T-helper 1 cell treated with Interleukin-12 subunit alpha and Interleukin-12 subunit beta and Interleukin-4 antibody, amounts not matched to agents 30 ng/mL and 1 ng/mL, for 36 hours (primary cell): Measurements from ENCODE around the gene CTRL. TPM values are rescaled to one million over a fixed set of nuclear protein-coding genes. Genes with fewer than 3 reads are reported as not detected.
"Not testable (repeated sequence)": the region's sequence is repeated elsewhere in the genome, so short reads cannot be mapped to it uniquely, and the experiment has no call there.

Source experiments
- intact Hi-C: fragments of 100-400 bp; cut with micrococcal nuclease; formaldehyde crosslinking; loops from one replicate; pipeline ENCODE4 v1.15.1; 2024
- total RNA-seq: library from RNA; stranded (reverse); gene quantifications from 2 replicates; pipeline ENCODE4 v1.2.3, GENCODE V29; 2022

Gene CTRL
- total RNA-seq, 1 donor from 2014 or later, result 10.9 TPM

DNA sequence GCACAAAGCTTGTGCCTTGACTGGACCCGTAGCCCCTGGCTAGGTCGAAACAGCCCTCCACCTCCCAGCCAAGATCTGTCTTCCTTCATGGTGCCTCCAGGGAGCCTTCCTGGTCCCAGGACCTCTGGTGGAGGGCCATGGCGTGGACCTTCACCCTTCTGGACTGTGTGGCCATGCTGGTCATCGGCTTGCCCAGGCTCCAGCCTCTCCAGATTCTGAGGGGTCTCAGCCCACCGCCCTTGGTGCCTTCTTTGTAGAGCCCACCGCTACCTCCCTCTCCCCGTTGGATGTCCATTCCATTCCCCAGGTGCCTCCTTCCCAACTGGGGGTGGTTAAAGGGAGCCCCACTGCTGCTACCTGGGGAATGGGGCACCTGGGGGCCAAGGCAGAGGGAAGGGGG, 3.5 kb downstream of the CTRL start:
- intact Hi-C loops, result loop anchor here (1.0 kb wide), 5 partner anchors 45 to 407 kb away; no protein-coding TSS in a partner anchor

DNA sequence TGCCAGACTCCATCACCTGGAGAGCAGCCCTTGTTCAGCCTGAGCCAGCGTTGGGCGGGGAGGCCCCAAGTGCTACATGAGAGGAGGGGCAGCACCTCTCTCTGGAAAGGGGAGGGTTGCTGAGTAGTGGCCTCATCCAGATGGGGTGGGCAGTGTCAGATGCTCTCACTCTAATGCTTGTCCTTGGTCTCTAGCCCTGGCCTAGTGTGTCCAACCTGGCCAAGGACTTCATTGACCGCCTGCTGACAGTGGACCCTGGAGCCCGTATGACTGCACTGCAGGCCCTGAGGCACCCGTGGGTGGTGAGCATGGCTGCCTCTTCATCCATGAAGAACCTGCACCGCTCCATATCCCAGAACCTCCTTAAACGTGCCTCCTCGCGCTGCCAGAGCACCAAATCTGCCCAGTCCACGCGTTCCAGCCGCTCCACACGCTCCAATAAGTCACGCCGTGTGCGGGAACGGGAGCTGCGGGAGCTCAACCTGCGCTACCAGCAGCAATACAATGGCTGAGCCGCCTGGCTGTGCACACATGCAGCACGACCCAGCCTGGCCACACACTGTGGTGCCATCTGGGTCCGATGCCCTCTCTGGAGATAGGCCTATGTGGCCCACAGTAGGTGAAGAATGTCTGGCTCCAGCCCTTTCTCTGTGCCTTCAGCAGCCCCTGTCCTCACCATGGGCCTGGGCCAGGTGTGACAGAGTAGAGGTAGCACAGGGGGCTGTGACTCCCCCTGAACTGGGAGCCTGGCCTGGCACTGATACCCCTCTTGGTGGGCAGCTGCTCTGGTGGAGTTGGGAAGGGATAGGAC, 4.3 kb downstream of the CTRL start:
- intact Hi-C loops, result no loop called here

DNA sequence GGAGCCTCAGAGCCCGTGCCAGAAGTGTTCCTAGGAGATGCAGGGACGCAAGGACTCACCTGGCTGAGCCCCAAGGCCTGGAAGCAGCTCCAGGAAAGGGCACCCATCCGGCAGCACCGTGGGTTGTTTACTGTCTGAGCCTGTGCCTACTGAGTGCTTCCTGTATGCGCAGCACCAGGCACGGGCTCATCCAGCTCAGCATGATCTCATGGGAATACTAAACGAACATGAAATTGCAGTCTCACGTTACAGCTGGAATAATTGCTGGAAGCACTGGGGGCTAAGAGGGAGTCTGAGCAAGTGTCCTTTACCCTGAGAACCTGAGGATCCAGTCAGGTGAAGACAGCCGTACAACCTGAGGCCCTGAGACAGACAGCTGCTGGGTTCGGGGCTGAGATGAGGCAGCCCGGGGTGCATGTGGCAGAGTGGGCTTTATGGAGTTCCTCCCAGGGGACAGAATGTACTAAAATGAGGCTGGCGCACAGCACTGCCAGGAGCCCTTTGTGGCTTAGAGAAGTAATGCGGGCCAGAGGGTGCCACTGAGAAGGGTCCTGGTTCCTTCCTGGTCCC, 5.4 kb downstream of the CTRL start:
- intact Hi-C loops, result no loop called here

DNA sequence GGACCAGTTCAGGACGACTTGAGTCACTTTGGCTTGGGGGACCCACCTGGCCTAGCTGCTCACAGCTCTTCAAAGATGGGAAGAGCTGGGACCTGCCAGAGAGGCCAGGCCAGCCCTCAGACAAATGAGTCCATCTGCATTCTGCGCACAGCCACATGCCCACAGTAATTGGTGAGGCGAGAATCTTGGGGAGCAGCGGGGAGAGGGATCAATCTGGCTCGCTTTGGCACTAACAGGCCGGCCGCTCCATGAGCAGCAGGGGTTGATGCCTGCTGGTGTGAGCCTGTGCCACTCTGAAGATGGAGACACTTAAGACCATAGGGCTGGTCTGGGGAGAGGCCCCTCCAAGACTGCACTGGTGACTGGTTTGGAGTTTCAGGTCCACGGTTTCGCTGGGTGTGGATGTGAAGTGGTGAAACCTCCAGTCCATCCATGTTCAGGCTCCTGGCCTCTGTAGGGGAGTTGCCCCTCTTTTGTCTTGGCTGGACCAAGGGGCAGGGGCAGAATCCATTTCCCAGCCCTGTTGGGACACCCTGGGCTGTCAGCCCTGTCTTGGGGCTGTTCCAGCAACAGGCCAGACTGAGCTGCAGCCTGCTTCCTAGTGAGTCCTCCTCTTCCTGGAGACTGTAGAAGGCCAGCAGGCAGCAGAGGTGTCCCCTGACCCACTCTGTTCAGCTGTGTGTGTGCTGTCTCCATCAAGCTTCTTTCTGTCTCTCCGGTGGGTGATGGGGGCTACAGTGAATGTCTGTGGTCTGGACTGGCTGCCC, 7.3 kb downstream of the CTRL start:
- intact Hi-C loops, result no loop called here

GRCh38 chr16:67923414-67924116, 8.1 kb downstream of the CTRL start:
- intact Hi-C loops, result no loop called here

- intact Hi-C loops, result no loop called here
Measured at GRCh38 chr16:67922740-67923139, 8.9 kb downstream of the CTRL start.

DNA sequence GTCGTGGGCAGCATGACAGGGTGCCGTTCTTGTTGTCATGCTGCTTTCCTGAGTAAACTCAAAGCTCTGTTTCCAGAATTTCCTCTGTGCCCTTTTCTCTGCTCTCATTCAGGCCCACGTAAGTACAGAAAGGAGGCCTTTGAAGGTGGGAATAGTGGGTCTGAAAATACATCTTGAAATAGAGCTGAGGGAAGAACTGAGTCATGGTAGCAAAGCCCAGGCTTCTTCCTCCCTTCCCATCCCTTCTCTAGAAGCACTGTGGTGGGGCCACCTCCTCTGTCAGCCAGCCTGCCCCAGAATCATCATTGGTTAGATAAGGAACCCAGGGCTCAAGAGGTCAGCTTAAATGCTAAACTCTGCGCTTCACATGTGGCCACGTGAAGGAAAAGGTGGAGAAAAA, 9.4 kb downstream of the CTRL start:
- intact Hi-C loops, result no loop called here

DNA sequence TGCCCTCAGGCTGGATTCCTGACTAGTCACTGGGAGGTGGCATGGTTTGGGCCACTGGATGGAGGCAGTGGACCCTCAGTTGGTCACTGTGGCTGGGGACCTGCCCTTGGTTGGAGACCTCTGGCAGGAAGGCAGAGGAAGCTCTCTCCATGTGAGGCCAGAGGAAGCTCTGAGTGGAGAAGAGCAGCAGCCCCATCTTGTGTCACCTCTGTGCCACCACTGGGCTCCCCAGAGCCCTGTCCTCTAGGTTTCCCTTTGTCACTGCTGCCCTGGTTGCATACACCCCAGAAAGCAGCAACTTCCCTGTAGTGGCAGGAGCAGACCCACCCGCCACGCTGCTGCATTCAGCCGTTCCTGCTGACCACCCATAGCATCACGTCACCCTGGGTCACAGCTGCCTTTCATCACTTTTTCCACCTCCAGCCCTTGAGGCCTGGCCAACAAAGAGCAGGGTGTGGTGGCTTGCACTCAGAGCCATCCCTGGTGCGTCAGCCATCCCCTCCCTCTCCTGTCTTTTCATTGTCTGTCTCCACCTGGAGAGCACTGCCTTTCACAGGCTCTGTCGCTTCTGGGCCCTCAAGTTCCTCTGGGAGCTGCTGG, 11.9 kb downstream of the CTRL start:
- intact Hi-C loops, result loop anchor here (2.0 kb wide), 1 partner anchor 103 kb away; no protein-coding TSS in a partner anchor

DNA sequence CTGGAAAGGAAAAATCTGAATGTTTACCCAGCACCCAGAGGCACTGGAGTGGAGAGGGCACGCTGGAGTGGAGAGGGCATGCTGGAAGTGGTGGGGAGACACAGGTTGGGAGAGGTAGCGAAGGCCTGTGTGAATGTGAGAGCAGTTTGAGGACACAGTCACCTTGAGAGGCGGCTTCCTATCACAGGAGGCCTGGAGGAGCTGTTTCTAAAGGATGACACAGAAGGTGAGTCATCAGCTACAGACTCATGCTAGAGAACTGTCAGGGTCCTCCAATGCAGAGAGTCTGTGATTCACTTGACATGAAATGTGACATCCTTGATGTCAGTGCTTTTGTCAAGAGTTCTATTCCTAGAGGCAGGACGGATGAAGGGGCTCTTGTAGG, 13.8 kb downstream of the CTRL start:
- intact Hi-C loops, result loop anchor here (2.0 kb wide), 1 partner anchor 101 kb away; no protein-coding TSS in a partner anchor

DNA sequence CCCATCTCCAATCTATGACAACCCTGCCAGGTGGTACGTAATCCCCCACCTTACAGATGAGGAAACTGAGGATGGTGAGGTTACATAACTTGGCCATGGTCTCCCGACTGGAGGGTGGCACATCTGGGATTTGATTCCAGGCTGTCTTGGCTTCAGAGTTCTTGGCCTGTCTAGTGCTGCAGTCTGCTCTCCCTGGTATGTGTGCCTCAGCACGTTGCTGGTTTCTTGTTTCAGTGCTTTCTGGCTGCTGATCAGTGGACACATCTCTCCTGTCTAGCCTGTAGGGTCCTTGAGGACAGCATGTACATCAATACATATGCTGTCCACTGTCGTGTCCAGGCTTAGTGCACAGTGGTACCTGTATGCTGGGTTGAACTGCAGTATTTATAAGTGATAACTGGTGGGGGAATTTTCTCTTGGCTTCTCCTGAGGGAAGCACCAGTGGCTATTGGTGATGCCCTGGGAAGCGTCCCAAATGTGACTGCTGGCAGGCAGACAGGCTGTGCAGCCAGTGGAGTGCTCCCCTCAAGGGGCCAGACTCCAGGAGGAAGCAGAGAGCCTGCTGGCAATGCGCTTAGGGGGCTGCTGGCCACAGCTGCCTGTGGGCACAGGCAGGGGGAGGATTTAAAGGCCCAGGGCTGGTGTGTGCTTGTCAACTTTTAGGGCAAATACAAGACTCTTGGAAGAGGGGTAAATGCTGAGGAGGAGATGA, 14.4 kb downstream of the CTRL start:
- intact Hi-C loops, result no loop called here

DNA sequence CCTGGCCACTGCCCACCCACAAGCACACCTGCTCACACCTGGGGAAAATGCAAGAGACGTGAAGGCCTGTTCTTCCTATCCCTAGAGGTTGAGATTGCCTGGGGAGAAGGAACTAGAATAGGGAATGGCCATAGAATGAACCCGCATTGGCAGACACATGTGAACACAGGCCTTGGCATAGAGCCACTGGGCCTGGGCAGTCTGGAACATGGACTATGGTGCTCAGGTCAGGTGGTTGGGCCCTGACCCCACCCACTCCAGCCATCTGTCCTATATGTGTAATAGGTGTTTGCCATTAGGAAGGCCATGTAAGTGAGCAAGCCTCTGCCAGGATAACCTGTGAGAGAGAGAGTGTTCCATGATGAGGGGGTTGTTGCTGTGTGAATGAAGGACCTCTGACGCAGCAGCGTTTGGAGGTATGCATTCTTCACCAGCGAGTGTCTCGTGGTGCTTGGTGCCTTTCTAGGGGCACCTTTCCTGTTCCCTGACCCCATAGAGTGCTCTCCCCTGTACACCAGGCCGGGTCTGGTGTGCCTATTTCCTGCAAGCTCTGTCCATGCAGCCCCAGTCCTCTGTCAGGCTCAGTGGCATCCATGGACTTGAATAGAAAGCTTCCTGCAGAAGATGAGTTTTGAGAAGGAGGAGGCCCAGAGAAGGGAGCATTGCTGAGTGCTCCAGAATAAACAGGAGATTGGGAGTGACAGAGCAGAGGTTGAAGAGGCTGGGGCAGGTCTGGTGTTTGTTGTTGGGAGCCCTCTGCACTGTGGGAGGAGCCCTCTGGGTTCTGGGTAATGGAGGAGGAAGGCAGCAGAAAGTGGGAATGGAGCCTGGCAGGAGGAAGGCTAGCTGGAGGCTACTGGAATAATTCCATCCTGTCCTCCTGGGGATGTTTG, 15.6 kb downstream of the CTRL start:
- intact Hi-C loops, result no loop called here

- intact Hi-C loops, result not testable (repeated sequence)
Measured at GRCh38 chr16:67915496-67915769, 16.2 kb downstream of the CTRL start.

GRCh38 chr16:67914758-67915495, 16.7 kb downstream of the CTRL start:
- intact Hi-C loops, result no loop called here

- intact Hi-C loops, result no loop called here
Measured at GRCh38 chr16:67910158-67910557, 21.5 kb downstream of the CTRL start.

GRCh38 chr16:67909056-67909742, 22.5 kb downstream of the CTRL start:
- intact Hi-C loops, result no loop called here

DNA sequence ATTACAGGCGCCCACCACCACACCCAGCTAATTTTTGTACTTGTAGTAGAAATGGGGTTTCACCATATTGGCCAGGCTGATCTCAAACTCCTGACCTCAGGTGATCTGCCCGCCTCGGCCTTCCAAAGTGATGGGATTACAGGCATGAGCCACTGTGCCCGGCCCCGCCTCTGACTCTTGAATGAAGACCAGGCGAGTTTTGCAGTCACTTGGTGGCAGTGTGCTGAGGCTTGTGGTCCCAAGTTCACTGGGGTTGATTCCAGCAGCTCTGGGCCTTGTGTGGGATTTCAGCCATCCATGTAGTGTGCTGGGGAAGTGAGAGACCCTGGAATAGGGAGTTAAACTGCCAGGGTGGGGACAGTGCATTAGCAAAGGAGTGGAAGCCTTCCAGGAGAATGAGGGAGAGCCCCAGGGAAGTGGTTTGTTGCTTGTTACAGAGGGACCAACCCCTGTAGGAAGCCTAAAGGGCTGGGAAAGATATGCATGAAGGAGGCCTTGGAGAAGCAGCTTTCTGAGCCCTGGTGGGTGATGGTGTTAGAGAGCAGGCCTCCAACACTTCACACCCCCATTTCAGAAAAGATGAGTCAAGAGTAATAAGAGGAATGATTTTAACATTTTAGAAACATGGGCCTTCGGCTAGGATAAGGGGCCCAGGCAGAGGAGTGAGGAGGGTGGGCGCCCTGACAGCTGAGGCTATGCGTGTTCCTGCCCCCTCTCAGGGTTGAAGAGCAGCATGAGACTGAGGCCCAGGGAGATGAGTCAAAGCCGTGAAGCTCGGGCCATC, 24.1 kb downstream of the CTRL start:
- intact Hi-C loops, result no loop called here

DNA sequence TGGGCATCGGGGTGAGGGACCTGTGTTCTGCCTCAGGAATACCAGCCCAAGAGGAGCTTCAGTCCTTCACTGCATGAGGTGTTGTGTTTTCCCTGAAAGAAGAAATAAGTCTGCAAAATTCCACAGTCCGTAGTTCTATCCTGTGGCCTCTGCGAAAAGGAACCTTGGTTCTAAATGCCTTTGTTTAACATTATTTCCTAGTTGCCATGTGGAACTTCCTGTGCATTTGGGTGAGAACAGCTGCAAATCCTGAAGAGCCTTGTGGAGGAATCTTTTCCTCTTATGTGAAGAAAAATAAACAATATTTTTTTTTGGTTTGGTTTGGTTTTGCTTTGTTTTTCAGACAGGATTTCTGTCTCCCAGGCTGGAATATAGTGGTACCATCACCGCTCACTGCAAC, 28.8 kb downstream of the CTRL start:
- intact Hi-C loops, result no loop called here

DNA sequence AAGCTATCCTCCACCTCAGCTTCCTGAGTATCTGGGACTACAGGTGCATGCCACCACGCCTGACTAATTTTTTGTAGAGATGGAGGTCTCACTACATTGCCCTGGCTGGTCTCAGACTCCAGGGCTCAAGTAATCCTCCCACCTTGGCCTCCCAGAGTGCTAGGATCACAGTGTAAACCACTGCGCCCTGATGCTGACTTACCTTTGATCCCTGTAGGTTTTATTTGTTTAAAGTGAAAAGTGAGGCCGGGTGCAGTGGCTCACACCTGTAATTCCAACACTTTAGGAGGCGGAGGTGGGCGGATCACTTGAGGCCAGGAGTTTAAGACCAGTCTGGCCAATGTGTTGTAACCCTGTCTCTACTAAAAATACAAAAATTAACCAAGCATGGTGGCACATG, 29.9 kb downstream of the CTRL start:
- intact Hi-C loops, result no loop called here
